ENCODE measurements around the gene HMX2.
"Not testable (repeated sequence)": the region's sequence is repeated elsewhere in the genome, so short reads cannot be mapped to it uniquely, and the experiment has no call there.

The HMX2 gene

GRCh38 chr10:123153486-123154091 is 5.7 kb downstream of the HMX2 start:
- peak; percentile 61 for DNase-seq

GRCh38 chr10:123154092-123154710 is 6.3 kb downstream of the HMX2 start, which contains the start of gene BUB3:
BUB3 (plus strand) TSS chr10:123154402; CDS start chr10:123154918, 516 bp downstream.
- DNase-seq, result peak; percentile 100

- DNase-seq, result peak; percentile 65
Observed at GRCh38 chr10:123154711-123155505, 7.0 kb downstream of the HMX2 start.

- DNase-seq, result no peak
Observed at GRCh38 chr10:123156078-123156477, 8.1 kb downstream of the HMX2 start.

GRCh38 chr10:123157210-123157609 is 9.3 kb downstream of the HMX2 start:
- peak; percentile 34 for DNase-seq

GRCh38 chr10:123158682-123159081 is 10.7 kb downstream of the HMX2 start:
- DNase-seq, result peak; percentile 34

GRCh38 chr10:123160311-123160980 is 12.5 kb downstream of the HMX2 start:
- no peak for DNase-seq

- DNase-seq, result no peak
Observed at GRCh38 chr10:123164319-123164718, 16.4 kb downstream of the HMX2 start.

- no peak for DNase-seq
Observed at GRCh38 chr10:123165445-123166072, 17.6 kb downstream of the HMX2 start.

GRCh38 chr10:123166618-123167017 is 18.7 kb downstream of the HMX2 start:
- DNase-seq, result no peak

- no peak for DNase-seq
Observed at GRCh38 chr10:123170961-123171360, 23.0 kb downstream of the HMX2 start.

GRCh38 chr10:123171616-123172015 is 23.7 kb downstream of the HMX2 start:
- not testable (repeated sequence) for DNase-seq

- peak; percentile 36 for DNase-seq
Observed at GRCh38 chr10:123175389-123176387, 27.8 kb downstream of the HMX2 start.

GRCh38 chr10:123178390-123178789 is 30.5 kb downstream of the HMX2 start:
- DNase-seq, result not testable (repeated sequence)

- DNase-seq, result no peak
Observed at GRCh38 chr10:123180101-123181090, 32.5 kb downstream of the HMX2 start.

GRCh38 chr10:123183724-123184123 is 35.8 kb downstream of the HMX2 start:
- DNase-seq, result no peak

- no peak for DNase-seq
Observed at GRCh38 chr10:123187781-123188180, 39.8 kb downstream of the HMX2 start.

- DNase-seq, result no peak
Observed at GRCh38 chr10:123191886-123192285, 44.0 kb downstream of the HMX2 start.

- no peak for DNase-seq
Observed at GRCh38 chr10:123194056-123194455, 46.1 kb downstream of the HMX2 start.

All from OCI-M1 (cell line).